Mononuclear cell (primary cell): ENCODE data around the gene TTC16. TPM values are rescaled to one million over a fixed set of nuclear protein-coding genes. Genes with fewer than 3 reads are reported as not detected.
A peak's percentile ranks its signal among the peaks of the same experiment; 100 is the strongest.

Experiments used
- H3K27me3 ChIP-seq: 2 replicates; pipeline ENCODE4 v1.6.0; 2011; ENCODE audit warnings: low read length, control low read depth; ENCODE audit not compliant: insufficient read depth
- H3K4me1 ChIP-seq: 2 replicates; pipeline ENCODE4 v1.5.1; 2011; ENCODE audit warnings: mild to moderate bottlenecking, low read length, control low read depth; ENCODE audit not compliant: insufficient read depth
- H3K4me3 ChIP-seq: 2 replicates; pipeline ENCODE4 v1.5.1; 2011; ENCODE audit warnings: mild to moderate bottlenecking, low read length, moderate library complexity
- H3K9me3 ChIP-seq: 2 replicates; pipeline ENCODE4 v1.5.1; 2011; ENCODE audit warnings: low read depth, mild to moderate bottlenecking, control low read depth, low read length
- total RNA-seq: library from RNA; depleted of rRNA; stranded (reverse); fragments of >200 nt; gene quantifications from one replicate; pipeline ENCODE4 v1.2.3, GENCODE V29; 2012

Gene TTC16, protein sequence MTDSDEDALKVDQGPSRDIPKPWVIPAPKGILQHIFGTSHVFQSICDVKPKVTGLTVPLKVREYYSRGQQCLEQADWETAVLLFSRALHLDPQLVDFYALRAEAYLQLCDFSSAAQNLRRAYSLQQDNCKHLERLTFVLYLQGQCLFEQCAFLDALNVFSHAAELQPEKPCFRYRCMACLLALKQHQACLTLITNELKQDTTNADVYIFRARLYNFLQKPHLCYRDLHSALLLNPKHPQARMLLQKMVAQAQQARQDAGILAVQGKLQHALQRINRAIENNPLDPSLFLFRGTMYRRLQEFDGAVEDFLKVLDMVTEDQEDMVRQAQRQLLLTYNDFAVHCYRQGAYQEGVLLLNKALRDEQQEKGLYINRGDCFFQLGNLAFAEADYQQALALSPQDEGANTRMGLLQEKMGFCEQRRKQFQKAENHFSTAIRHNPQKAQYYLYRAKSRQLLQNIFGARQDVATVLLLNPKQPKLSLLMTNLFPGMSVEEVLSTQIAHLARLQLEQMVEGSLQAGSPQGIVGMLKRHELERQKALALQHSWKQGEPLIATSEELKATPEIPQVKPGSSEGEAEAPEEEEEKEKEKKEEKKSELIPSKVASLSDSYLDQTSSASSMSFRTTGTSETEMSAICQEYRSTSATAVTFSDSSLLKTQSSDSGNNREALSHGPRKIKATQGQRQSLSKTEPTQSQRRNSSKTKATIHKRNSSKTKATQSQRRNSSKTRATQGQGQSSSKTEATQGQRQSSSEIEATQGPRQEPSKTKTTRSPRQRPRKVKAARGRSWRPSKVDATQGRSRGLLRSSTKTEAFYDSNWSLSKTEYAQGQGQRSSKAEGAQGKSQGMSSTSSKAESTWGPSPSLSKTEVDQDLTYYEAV
- 1.9 TPM for total RNA-seq

DNA sequence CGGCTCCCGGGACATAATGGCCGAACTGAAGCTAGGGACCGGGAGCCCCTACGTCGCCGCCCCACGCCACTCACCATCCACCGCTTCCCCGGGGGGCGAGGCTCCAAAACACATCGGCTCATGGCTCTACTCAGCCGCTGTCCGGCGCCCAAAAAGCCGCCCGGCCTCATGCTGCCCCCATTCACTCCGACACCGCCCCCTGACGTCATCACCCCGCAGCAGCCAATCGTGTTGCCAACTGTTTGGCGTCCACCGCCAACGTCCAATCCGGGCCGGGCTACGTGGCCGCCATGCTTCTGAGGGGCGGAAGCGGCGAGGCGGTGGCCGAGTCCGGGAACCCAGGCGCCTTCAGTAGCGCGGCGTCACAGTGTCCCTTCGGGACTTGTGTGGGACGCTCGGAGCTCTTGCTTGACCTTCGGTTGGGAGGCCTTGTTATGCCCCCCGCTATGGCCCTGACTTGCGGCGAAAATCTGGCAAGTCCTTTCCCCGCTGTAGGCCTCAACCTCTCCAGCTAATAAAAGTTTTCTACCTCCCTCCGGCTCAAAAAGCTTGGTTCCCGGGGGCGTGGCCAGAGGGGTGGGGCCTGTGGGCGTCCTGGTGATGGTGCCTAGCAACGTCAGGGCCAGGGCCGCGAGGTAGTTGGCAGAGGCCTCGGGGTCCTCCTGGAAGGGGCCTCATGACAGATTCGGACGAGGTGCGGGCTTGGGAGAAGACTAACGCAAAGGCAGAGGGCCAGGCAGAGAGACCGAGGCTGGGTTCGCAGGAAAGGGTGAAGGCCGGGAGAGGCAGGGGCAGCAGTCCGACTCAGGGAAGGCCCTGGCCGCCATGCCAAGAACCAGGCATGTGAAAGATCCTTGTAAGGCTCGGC lies at the start of gene TTC16, which contains the start of gene PTRH1:
TTC16 (plus strand) TSS at position 610 of the 868 bp plus-strand sequence; CDS start at position 677, 67 bp downstream.
PTRH1 (minus strand) TSS at position 194 of the 868 bp plus-strand sequence; CDS start at position 170, 24 bp downstream.
- Histone ChIP-seq H3K4me3 (peak within 1 kb of the TSS; percentile 61), H3K9me3 (no peaks in the 10 kb centered on the region), H3K27me3 (no peaks in the 10 kb centered on the region), H3K4me1 (peaks cover 41% of the 10 kb centered on the region)

DNA sequence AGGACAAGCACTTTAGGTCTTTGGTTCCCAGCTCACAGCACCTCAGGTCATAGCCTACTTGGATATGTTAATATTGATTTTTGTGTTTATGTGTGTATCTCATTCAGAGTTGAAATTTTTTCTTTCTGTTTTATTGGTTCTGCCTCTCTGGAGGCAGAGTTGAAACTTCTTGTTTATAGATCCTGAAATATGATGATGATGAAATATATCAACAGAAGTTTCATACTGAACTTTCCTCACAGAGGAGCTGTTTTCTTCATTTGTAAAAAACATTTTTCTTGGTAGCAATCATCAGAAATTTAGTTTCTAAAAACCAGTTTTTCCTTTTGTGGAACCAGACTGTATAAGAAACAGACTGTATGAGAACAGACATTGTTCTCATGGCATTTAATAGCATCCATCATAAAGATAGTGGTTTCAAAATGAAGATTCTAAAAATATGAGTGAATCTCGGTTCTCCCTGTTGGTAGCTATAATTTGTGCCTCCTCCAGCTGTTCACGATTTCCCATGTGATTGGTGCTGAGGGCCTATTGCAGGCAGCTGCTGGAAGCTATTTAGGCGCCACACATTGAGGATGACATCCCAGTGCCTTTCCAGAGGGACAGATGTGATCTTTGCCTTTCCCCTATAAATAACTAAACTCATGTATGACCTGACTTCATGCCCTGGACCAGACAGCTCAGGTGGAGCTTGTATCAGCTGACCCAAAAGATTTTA lies 48.6 kb upstream of the TTC16 start:
- Histone ChIP-seq H3K4me3 (no peak overlapping the region), H3K27me3 (no peaks in the 10 kb centered on the region), H3K9me3 (no peaks in the 10 kb centered on the region), H3K4me1 (no peaks in the 10 kb centered on the region)

DNA sequence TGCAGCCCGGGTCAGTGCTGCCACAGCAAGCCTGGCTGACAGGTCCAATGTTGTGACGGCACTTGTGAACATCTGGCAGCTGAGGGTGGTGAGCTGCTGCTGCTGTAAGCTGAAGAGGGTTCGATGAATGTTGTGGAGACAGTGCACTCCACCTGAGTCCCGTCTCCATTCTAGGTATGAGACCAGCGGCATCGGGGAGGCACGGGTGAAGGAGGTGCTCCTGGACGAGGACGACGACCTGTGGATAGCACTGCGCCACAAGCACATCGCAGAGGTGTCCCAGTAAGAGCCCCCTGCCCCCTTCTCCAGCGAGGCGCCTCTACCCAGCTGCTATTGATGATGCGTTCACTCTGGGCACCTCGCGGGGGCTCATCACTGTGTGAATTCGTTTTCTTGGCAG lies 48.0 kb upstream of the TTC16 start:
- Histone ChIP-seq H3K27me3 (no peaks in the 10 kb centered on the region), H3K4me3 (no peak overlapping the region), H3K9me3 (no peaks in the 10 kb centered on the region), H3K4me1 (no peaks in the 10 kb centered on the region)

DNA sequence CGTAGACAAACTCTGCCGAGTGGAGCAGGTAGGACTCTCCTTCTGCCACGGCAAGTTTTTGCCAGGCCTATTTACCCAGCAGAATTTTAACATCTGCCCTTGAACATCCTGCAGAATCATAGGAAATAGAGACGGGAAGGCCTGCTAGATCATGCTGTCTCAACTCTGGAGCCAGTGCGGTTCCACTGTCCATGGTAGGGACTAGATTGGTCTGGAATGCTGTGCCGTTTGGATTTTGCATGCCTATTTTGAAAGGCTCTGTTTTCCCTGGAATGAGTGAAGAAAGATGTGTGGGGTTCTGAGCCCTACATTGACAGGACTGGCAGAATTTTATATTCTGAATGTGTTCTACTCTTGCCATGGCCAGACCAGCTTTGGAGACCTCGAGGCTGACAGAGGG lies 42.6 kb upstream of the TTC16 start:
- no peaks in the 10 kb centered on the region for H3K4me1 ChIP-seq
- H3K9me3 ChIP-seq = no peaks in the 10 kb centered on the region
- H3K4me3 ChIP-seq = no peak overlapping the region
- H3K27me3 ChIP-seq = no peaks in the 10 kb centered on the region

DNA sequence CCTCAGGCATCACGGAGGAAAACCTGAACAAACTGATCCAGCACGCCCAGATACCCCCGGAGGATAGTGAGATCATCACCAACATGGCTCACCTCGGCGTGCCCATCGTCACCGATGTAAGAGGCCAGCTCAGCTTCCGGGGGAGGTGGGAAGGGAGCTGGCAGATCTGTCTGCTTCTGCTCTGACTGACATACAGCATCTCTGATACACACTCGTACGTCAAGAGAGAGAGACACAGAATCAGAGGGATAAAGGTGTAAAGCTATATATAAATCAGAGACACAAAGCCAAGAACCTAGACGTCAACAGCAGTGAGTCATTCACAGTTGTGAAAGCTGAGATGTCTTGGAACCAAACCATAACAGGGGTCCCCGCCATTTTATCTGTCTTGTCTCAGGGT lies 39.2 kb upstream of the TTC16 start:
- Histone ChIP-seq H3K9me3 (no peaks in the 10 kb centered on the region), H3K4me1 (no peaks in the 10 kb centered on the region), H3K4me3 (no peak overlapping the region), H3K27me3 (no peaks in the 10 kb centered on the region)

DNA sequence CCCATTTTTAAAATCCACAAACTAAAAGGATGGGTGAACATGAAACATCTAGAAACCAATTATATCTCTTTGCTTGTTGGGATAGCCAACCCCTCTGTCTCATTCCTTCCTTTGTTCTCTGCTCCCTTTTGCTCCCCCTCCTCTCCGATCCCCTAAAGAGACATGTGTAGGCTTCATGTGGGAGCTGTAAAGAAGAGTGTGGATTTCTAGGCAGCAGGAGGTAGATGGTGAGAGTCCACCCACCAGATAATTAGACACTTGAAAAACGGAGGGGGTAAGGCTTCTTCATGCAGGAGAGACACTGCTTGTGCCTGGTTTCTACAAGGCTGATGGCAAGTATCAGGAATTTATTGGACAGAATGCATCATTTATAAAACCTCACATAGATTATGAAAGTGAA lies 36.4 kb upstream of the TTC16 start:
- H3K4me1 ChIP-seq = no peaks in the 10 kb centered on the region
- H3K27me3 ChIP-seq = no peaks in the 10 kb centered on the region
- no peak overlapping the region for H3K4me3 ChIP-seq
- no peaks in the 10 kb centered on the region for H3K9me3 ChIP-seq

DNA sequence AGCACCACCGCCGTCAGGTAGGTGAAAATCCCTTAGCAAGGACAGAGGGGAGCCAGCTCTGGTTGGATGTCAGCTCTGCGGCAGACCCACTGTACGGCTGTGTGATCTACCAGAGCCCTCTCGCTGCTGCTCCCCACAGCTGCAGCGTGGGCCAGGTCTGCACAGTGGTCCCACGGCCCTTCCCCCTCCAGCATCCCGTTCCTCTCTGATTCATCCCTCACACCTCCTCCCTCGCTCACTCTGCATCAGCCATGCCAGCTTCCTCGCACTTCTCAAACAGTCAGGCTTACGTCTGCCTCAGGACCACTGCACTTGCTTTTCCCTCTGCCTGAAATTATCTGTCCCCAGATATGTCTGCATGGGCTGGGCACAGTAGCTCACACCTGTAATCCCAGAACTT lies 35.7 kb upstream of the TTC16 start:
- H3K27me3 ChIP-seq = no peaks in the 10 kb centered on the region
- H3K4me1 ChIP-seq = no peaks in the 10 kb centered on the region
- no peaks in the 10 kb centered on the region for H3K9me3 ChIP-seq
- H3K4me3 ChIP-seq = no peak overlapping the region

DNA sequence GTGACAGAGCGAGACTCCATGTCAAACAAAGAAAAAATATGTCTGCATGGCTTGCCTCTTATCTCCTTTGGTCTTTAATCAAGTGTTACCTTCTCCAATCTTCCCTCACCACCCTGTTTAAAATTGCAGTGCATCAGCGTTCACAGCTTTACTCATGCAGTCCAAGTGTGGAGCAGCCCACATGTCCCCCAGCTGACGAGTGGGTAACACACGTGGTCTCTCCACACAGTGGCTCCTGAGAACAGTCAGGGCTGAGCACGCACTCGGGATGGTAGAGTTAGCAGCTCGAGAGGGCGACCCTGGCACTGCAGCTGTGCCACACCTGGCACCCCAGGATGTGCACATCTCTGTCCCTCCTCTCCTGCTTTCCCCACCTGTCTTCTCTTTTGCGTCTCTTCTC lies 35.0 kb upstream of the TTC16 start:
- H3K9me3 ChIP-seq = no peaks in the 10 kb centered on the region
- H3K4me1 ChIP-seq = no peaks in the 10 kb centered on the region
- no peaks in the 10 kb centered on the region for H3K27me3 ChIP-seq
- H3K4me3 ChIP-seq = no peak overlapping the region

DNA sequence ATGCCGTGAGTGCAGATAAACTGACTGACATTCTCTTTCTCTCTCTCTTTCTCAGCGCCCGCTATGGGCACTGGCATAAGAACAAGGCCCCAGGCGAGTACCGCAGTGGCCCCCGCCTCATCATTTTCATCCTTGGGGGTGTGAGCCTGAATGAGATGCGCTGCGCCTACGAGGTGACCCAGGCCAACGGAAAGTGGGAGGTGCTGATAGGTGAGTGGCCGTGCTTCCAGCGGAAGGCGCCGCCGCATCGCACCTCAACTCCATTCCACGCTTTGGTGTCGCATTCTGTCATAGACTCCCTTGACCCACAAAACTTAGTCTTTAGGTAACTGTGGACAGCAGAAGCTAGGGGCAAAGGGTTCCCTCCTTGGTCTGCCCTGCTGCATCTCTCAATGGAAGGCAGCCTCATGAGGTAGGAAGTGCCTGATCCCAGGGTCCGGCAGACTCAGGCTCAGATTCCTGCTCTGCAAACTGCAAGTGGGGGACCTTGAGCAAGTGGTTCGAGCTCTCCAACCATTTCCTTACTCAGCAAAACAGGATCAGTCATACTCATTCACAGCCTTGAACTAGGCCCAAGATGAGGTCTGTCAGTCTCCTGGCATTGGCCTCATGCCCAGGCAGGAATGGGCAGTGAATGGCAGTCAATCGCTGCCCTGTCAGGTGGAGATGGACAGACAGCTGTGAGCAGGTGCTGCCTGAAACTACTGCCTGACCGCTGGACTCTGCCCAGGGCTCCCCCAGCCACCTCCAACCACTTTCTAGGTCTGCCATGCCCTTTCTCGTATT lies 33.3 kb upstream of the TTC16 start:
- Histone ChIP-seq H3K4me3 (no peak overlapping the region), H3K9me3 (no peaks in the 10 kb centered on the region), H3K27me3 (no peaks in the 10 kb centered on the region), H3K4me1 (no peaks in the 10 kb centered on the region)

DNA sequence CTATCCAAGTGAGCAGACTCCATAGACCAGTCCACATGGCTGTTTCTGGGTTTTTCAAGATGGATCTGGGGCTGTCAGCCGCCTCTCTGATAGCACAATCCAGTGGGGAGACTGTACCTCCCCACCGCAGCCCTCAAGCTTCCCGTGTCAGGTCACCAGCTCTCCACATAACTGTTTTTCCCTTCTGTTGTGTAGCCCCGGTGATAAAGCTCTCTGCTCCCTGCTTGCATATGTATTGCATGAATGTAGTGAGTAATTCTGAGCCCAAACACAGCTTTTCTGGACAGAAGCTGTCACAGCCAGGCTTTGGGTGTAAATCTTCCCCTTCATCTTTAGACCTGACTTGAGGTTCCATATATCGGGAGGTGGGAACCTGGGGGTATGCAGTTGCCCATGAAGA lies 32.2 kb upstream of the TTC16 start:
- Histone ChIP-seq H3K9me3 (no peaks in the 10 kb centered on the region), H3K27me3 (no peaks in the 10 kb centered on the region), H3K4me1 (no peaks in the 10 kb centered on the region), H3K4me3 (no peak overlapping the region)

DNA sequence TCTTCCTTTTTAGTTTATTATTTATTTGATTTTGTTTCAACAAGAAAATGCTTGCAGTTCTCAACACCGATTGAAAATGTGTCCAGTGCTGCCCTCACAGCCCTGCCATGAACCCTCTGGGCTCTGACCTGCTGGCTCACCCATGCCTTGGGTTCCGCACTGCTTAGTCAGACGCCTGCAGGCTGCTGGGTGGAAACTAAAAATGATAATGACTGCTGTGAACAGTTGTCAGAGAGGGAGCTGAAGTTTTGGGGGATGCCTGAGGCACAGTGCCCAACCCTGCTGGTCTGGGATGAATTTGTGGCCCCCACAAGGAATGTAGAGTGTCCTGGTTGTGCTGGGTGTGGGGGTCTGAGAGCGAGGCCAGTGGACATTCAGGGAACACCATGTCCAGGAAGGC lies 31.3 kb upstream of the TTC16 start:
- Histone ChIP-seq H3K9me3 (no peaks in the 10 kb centered on the region), H3K27me3 (no peaks in the 10 kb centered on the region), H3K4me1 (no peaks in the 10 kb centered on the region), H3K4me3 (no peak overlapping the region)

DNA sequence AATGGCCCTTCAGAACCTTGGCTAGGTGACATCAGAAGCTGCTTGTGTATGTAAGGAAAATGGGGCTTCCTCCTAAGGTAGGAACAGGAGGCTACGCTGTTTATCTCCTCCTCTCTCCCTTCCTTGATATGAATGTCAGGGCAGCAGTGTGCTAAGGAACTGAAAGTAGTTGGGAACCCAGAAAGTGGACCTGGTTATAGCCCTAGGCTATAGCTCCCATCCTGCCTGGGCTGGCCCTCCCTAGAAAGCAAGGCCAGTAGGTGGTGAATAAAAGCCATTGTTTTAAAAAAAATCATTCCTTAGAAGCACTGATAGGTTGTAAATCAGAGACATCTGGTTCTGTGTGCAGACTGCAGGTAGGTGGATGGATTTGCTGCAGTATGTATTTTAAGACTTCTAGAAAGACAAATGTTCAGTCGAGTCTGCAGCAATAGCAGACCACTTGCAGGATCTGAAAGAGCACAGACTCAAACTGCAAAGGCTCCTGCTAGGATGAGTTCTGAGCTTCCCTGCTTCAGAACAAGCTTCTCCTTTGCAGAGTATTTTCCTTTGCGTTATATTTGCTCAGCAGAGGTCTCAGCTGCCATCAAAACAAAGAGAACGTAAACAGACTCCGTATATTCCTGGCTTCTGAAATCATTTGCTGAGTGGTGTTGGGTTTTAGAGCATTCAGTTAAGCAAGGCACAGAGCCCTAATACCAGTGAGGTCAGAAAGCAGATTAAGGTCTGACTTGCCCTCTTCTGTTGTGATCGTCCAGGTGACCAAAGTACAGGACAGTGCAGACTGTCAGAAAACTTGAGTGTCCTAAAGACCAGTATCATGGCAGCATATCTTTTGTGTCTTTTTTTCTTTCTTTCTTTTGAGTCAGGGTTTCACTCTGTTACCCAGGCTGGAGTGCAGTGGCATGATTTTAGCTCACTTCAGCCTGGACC lies 29.2 kb upstream of the TTC16 start:
- Histone ChIP-seq H3K9me3 (no peaks in the 10 kb centered on the region), H3K4me3 (no peak overlapping the region), H3K27me3 (no peaks in the 10 kb centered on the region), H3K4me1 (no peaks in the 10 kb centered on the region)
